Measurements from ENCODE around the gene AKT3.

- no peak for TF ChIP-seq CTCF (IDR thresholded peaks at IDR 0.05)
- TF ChIP-seq EP300 (IDR thresholded peaks at IDR 0.05) = no peak
Observed at GRCh38 chr1:243510928-243511327, 339.1 kb downstream of the AKT3 start.

Data from sigmoid colon (tissue), 4 donors.